Endodermal cell (in vitro differentiated cells): ENCODE measurements around the gene SEPTIN7. TPM values are rescaled to one million over a fixed set of nuclear protein-coding genes. Genes with fewer than 3 reads are reported as not detected.

Source experiments
- DNase-seq: peaks from one replicate; pipeline ENCODE4 v3.0.0-alpha.2; 2017
- H3K27ac ChIP-seq: 2 replicates; pipeline ENCODE4 v1.5.1; 2013; ENCODE audit warnings: mild to moderate bottlenecking, low read depth, low read length, moderate library complexity
- H3K27me3 ChIP-seq: 2 replicates; pipeline ENCODE4 v1.6.1; 2013; ENCODE audit warnings: mild to moderate bottlenecking, low read length, moderate library complexity; ENCODE audit not compliant: insufficient read depth, control insufficient read depth, poor library complexity, severe bottlenecking
- H3K36me3 ChIP-seq: 2 replicates; pipeline ENCODE4 v1.7.0; 2013; ENCODE audit warnings: mild to moderate bottlenecking, low read length, moderate library complexity; ENCODE audit not compliant: control insufficient read depth, insufficient read depth
- H3K4me1 ChIP-seq: one replicate; pipeline ENCODE4 v1.7.0; 2013; ENCODE audit warnings: low read length; ENCODE audit not compliant: control insufficient read depth, insufficient read depth
- H3K4me3 ChIP-seq: 2 replicates; pipeline ENCODE4 v1.5.1; 2013; ENCODE audit warnings: mild to moderate bottlenecking, low read length, moderate library complexity
- H3K9ac ChIP-seq: 2 replicates; pipeline ENCODE4 v1.6.1; 2013; ENCODE audit warnings: mild to moderate bottlenecking, low read length, moderate library complexity; ENCODE audit not compliant: poor library complexity, severe bottlenecking; ENCODE audit errors: extremely low read depth
- H3K9me3 ChIP-seq: 2 replicates; pipeline ENCODE4 v1.6.1; 2013; ENCODE audit warnings: mild to moderate bottlenecking, low read length, moderate library complexity; ENCODE audit not compliant: control insufficient read depth
- H3K27ac Mint-ChIP-seq: 2 replicates; pipeline ENCODE4 v1.8.0; 2020; ENCODE audit warnings: mixed read lengths
- H3K27me3 Mint-ChIP-seq: 2 replicates; pipeline ENCODE4 v1.8.0; 2021; ENCODE audit warnings: mild to moderate bottlenecking, mixed read lengths; ENCODE audit not compliant: insufficient read depth
- H3K36me3 Mint-ChIP-seq: 2 replicates; pipeline ENCODE4 v1.8.0; 2020; ENCODE audit warnings: low read depth, mixed read lengths
- H3K4me1 Mint-ChIP-seq: 2 replicates; pipeline ENCODE4 v1.8.0; 2020; ENCODE audit warnings: mixed read lengths
- H3K4me3 Mint-ChIP-seq: 2 replicates; pipeline ENCODE4 v1.8.0; 2020; ENCODE audit warnings: mild to moderate bottlenecking, moderate library complexity, mixed read lengths
- H3K9me3 Mint-ChIP-seq: 2 replicates; pipeline ENCODE4 v1.8.0; 2020; ENCODE audit warnings: mild to moderate bottlenecking, mixed read lengths
- CTCF ChIP-seq: fragments of 200-600 bp; sonication (generic); conservative IDR thresholded peaks from 2 replicates; pipeline ENCODE4 v1.5.0; 2021; ENCODE audit warnings: antibody characterized with exemption, mild to moderate bottlenecking
- WGBS, 2 experiments: methylation state at CpG; one replicate each; pipeline versions ENCODE4 v1.1.5 to v1.1.7; 2013; ENCODE audit warnings: missing lambda C conversion rate in 2 of 2, mixed read lengths in 1 of 2; ENCODE audit not compliant: insufficient coverage in 1 of 2, insufficient read length in 1 of 2; 5-methylcytosine and 5-hydroxymethylcytosine counted together
- total RNA-seq, 2 donors: library from RNA; stranded (reverse); fragmentation: NEBNext Ultra II Directional in 1 of 2; extraction: Animal tissue kit (Norgen Biotek cat#: 25700) in 1 of 2; gene quantifications; 2 replicates in 1 of 2; 3 replicates in 1 of 2; pipeline ENCODE4 v1.2.1, GENCODE V29; 2021

Gene SEPTIN7
- total RNA-seq, 2 donors from 2014 or later: 206 to 216 TPM

GRCh38 chr7:35839860-35840854 lies 39.3 kb downstream of the SEPTIN7 start:
- no peak overlapping the region for H3K4me3 Mint-ChIP-seq
- peak; percentile 30 for TF ChIP-seq CTCF
- Histone ChIP-seq H3K27ac (no peak overlapping the region), H3K4me1 (no peaks in the 10 kb centered on the region), H3K36me3 (peaks cover 55% of the 10 kb centered on the region), H3K27me3 (no peaks in the 10 kb centered on the region), H3K9ac (no peak overlapping the region), H3K9me3 (peaks cover 8% of the 10 kb centered on the region), H3K4me3 (no peak overlapping the region)
- H3K27ac Mint-ChIP-seq: no peak overlapping the region
- no peak for DNase-seq
- no peaks in the 10 kb centered on the region for H3K27me3 Mint-ChIP-seq
- no peaks in the 10 kb centered on the region for H3K4me1 Mint-ChIP-seq
- peaks cover 34% of the 10 kb centered on the region for H3K36me3 Mint-ChIP-seq
- no peaks in the 10 kb centered on the region for H3K9me3 Mint-ChIP-seq
- 100% methylated on average over 1 of the region's 1 CpG; no CpG with 5 or more reads in 1 of the 2 experiments for WGBS, 2 experiments

- Histone ChIP-seq H3K27me3 (no peaks in the 10 kb centered on the region), H3K4me1 (no peaks in the 10 kb centered on the region), H3K27ac (no peak overlapping the region), H3K9ac (no peak overlapping the region), H3K36me3 (peaks cover 81% of the 10 kb centered on the region), H3K9me3 (no peaks in the 10 kb centered on the region), H3K4me3 (no peak overlapping the region)
- Mint-ChIP-seq H3K9me3 (no peaks in the 10 kb centered on the region), H3K36me3 (peaks cover 28% of the 10 kb centered on the region), H3K27me3 (no peaks in the 10 kb centered on the region), H3K4me3 (no peak overlapping the region), H3K27ac (peak overlapping the region; percentile 4), H3K4me1 (peaks cover 5% of the 10 kb centered on the region)
- 92 to 94% methylated on average over 9 to 11 of the region's 11 CpGs for WGBS, 2 experiments
- no peak for TF ChIP-seq CTCF
- DNase-seq: no peak
Measured at GRCh38 chr7:35846816-35847412, 46.1 kb downstream of the SEPTIN7 start.

DNA sequence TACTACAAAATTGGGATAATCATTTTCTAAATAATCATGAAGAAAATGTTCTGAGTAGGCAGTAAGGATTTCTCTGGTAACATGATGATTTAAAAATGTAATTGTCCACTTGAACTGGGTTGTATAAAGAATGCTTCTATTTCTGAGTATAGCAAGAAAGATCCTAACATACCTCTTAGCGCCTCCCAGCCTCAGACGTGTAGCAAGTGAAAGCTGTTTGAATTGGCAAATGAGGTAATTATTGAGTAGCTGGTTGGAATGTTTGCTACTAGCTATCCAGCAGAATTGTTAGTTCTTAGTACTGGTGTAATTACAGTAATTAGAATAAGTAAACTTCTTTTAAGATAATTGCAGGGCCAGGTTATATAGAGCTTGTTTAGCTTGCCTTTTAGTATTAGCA lies 47.9 kb downstream of the SEPTIN7 start:
- Histone ChIP-seq H3K4me3 (no peak overlapping the region), H3K4me1 (no peaks in the 10 kb centered on the region), H3K9me3 (no peaks in the 10 kb centered on the region), H3K9ac (no peak overlapping the region), H3K27ac (no peak overlapping the region), H3K36me3 (peaks cover 86% of the 10 kb centered on the region), H3K27me3 (no peaks in the 10 kb centered on the region)
- Mint-ChIP-seq H3K36me3 (peaks cover 40% of the 10 kb centered on the region), H3K27ac (no peak overlapping the region), H3K9me3 (no peaks in the 10 kb centered on the region), H3K4me1 (peaks cover 5% of the 10 kb centered on the region), H3K27me3 (no peaks in the 10 kb centered on the region), H3K4me3 (no peak overlapping the region)
- WGBS, 2 experiments: 88 to 100% methylated on average over 2 of the region's 2 CpGs
- no peak for DNase-seq
- no peak for TF ChIP-seq CTCF
